NCI-H2196 (cell line): ENCODE data around the gene EEF1A2.

Source experiments
- DNase-seq: peaks from one replicate; lab custom pipeline; 2025; ENCODE audit not compliant: unreplicated experiment; lab: John Stamatoyannopoulos, UW

The EEF1A2 gene

DNA sequence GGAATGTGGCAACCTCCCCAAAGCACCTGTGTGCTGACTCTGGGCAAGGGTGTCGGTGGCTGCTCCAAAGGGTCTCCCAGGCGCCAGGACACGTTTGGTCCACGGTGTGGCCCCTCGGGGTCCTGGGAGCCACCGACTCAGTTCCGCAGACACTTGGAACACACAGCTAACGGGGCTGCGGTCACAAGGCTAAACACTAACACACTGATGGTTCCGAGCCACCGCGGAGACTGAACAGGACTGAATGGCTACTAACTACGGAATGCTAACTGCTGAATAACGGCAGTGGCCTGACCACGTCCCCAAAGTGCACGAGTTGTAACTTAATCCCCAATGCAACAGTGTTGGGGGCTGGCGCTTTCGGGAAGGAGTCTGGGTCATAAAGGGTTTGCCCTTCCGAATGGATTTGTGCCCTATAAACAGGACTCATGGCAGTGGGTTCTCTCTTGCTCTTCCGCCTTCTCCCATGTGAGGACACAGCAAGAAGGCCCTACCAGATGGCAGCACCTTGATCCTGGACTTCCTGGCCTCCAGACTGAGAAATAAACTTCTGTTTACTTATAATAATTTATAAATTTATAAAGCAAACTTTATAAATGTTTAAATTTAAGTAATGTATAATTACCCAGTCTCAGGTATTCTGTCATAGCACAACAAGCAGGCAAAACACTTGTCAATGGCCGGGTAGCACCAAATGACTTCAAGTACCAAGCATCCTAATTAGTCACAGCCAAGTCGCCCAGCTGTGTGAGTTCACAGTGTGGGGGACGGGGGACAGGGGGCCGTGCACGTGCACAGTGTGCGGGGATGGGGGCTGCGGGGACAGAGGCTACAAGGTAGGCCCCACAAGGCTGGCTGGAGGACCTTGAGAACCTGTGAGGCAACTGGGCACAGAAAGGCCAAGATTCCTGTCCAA, 2.3 kb upstream of the EEF1A2 start:
- no peak for DNase-seq

GRCh38 chr20:63500151-63500901, 1.4 kb upstream of the EEF1A2 start:
- DNase-seq, result no peak

DNA sequence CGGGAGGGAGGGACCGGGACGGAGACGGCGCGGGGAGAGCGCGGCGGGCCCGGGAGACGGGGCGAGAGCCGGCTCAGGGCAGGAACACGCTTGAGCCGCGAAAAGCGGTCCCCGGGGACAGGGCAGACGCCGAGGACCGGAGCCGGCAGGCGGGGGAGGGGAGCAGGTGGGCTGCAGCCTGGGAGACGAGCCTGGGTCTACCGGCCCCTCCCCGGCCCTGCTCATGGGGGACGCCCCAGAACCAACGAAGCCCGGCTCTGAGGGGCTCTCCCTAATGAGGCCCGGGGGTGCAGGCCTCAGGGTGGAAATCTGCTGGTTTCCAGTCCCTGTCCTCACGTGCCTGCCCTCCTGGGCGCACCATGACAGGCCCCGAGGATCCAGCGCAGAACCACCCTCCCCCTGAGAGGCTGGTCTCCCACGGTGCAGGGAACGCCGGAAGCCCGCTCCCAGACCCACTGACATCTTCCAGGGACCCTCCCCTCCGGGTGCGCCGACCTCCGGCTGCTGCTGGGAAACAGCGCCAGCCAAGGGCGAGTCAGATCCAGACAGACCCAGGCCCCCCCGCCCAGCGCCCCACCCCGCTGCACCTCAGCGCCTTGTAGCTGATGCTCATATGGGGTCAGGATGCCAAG, 571 bp upstream of the EEF1A2 start:
- DNase-seq, result no peak

DNA sequence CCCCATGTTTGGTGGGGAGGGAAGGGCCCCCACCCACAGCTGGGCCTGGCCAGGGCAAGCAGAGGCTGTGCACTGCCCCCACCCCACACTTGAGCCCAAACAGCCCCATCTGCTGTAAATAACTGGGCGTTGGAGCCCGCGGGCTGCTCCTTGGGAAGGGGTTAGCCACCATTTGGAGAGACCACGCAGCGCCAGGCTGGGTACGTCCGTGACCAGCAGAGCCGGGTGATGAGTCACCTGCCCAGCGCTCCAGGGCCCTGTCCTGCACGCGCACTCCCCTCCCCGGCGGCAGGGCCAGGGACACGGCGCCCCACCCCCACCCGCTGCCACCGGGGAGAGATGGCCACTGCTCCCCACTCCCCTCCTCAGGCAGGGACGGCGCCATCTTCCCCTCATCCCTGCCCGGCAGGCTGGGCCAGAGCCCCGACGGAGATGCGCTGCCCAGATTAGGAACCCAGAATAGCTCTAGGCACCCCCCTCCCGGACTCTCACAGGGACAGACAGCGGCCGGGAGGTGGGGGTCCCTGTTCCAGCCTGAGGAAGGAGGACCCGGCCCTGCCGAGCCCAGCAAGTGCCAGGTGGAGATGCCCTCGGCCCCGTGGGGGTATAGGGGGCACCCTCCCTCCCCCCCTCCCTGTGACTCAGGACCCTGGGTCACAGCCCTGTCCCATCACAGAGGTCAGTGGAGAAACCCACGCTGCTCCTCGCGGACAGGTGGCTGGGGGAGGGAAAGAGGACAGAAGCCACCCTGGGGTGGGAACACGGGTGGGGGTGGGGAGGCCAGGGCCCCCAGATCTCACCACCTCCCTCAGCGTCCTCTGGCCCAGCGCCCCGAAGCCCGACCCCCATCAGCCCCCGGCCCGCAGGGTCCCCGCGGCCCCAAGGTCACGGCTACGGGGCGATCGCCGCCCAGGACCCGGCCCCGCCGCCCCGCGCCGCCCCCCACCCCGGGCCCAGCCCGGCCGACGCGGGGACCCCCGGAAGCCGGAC, 642 bp downstream of the EEF1A2 start:
- peak; percentile 45 for DNase-seq

GRCh38 chr20:63497138-63497945, 1.5 kb downstream of the EEF1A2 start:
- no peak for DNase-seq

- DNase-seq, result no peak
Measured at GRCh38 chr20:63496596-63497120, 2.2 kb downstream of the EEF1A2 start.

- peak; percentile 57 for DNase-seq
Measured at GRCh38 chr20:63495741-63496595, 2.9 kb downstream of the EEF1A2 start.

GRCh38 chr20:63495167-63495720, 3.6 kb downstream of the EEF1A2 start:
- DNase-seq, result no peak

DNA sequence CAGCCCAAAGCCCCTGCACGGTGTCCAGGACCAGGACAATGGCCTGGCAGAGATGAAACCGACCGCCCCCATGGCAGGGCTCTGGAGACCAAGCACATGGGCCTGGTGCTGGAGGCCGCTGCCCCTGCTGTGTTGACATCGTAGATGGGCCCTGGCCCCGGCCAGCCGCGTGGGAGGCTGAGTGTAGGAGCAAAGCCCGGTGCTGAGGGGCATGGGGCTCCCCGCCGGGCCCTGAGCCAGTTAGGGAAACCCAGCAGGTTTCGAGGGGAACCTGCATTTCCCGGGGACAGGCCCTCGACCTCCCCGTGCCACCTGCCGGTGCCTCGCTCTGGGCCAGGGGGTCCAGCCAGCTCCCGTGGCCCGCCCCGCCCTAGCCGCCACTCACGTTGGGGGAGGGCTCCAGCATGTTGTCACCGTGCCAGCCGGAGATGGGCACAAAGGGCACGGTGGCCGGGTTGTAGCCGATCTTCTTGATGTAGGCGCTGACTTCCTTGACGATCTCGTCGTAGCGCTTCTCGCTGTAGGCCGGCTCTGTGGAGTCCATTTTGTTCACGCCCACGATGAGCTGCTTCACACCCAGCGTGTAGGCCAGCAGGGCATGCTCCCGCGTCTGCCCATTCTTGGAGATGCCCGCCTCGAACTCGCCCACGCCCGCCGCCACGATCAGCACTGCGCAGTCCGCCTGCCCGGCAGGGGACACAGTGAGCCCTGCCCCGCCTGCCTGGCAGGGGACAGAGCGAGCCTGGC, 4.3 kb downstream of the EEF1A2 start:
- no peak for DNase-seq

DNA sequence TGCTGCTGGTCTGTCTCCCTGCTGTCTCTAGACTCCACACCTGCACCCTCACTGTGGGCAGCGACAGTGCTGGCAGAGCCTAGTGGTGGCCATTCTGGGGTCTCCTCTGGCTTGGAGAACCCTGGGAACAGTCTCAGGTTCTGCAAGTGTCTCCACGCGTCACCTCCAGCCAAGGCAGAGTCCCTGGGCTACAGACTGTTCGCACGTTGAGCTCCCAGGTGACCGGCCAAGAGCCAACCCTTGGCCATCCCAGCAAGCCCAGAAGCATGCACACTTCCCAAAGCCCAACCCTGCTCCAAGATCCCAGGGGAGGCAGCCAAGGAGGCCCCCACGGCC, 4.8 kb downstream of the EEF1A2 start:
- no peak for DNase-seq

GRCh38 chr20:63493563-63494020, 5.3 kb downstream of the EEF1A2 start:
- DNase-seq, result no peak

DNA sequence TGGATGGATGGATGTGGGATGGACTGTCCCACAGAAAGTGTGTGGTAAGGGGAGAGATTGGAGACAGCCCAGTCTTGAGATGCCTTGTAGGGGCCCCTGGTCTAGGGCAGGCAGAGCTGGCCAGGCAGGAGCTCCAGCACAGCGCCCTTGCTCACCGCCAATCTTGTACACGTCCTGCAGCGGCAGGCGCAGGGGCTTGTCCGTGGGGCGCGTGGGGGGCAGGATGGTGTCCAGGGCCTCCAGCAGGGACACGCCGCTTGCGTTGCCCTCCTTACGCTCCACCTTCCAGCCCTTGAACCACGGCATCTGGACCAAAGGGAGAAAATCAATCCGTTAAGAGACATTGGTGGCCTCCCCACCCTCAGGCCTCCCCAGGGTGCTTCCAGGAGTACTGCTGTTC, 5.9 kb downstream of the EEF1A2 start:
- no peak for DNase-seq

- DNase-seq, result no peak
Measured at GRCh38 chr20:63492518-63492917, 6.4 kb downstream of the EEF1A2 start.

- DNase-seq, result no peak
Measured at GRCh38 chr20:63491635-63492230, 7.2 kb downstream of the EEF1A2 start.

DNA sequence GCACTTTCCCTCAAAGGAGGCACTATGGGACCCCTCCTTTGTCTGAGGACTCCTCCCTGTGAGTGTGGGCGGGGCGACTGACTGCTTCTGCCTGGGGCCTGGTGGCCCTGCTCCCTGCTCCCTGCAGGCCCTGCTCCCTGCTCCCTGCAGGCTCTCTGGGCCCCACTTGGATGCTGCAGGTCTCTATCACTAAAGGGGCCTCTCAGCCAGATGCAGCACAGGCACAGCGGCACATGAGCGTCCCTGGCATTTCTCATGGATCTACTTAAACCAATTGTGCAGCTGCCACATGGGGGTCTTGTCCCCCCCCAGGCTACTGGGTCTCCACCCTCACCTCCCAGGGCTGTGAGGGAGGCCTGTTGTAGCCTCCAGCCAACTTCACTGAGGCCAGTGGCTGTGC, 7.8 kb downstream of the EEF1A2 start:
- no peak for DNase-seq

GRCh38 chr20:63490416-63490815, 8.5 kb downstream of the EEF1A2 start:
- DNase-seq, result no peak
